ENCODE results near the gene CEACAM7.

GRCh38 chr19:41691268-41691970, 3.3 kb upstream of the CEACAM7 start:
- no peak for TF ChIP-seq POLR2AphosphoS5 (IDR thresholded peaks at IDR 0.05; ENCODE audit: low read length)
- TF ChIP-seq E2F8 (IDR thresholded peaks at IDR 0.05; ENCODE audit: low read depth, partially characterized antibody), result no peak
- no peak for TF ChIP-seq E2F4 (IDR thresholded peaks at IDR 0.05; ENCODE audit: low read depth, low read length)
- TF ChIP-seq NR2F1 (conservative IDR thresholded peaks at IDR 0.05), result no peak
- no peak for TF ChIP-seq RFX5 (IDR thresholded peaks at IDR 0.05; ENCODE audit: low read depth, low read length)
- no peak for TF ChIP-seq SP1 (IDR thresholded peaks at IDR 0.05; ENCODE audit: low read depth, low read length)
- no peak for TF ChIP-seq TAF1 (IDR thresholded peaks at IDR 0.05; ENCODE audit: borderline replicate concordance, low read depth, low read length)
- TF ChIP-seq PRDM15 (CRISPR knock-in tag; IDR thresholded peaks at IDR 0.05), result no peak
- TF ChIP-seq ZNF274 (IDR thresholded peaks at IDR 0.05; ENCODE audit: insufficient read depth, insufficient read length), result no peak
- TF ChIP-seq CTCF (IDR thresholded peaks at IDR 0.05 in 2 of 3, conservative IDR thresholded peaks at IDR 0.05 in 1 of 3; ENCODE audit: control insufficient read depth in 2 of 3, extremely low read depth in 1 of 3, insufficient read depth in 1 of 3, low read depth in 3 of 3, low read length in 3 of 3), result peak; percentile 59 to 75 (median 72)
- TF ChIP-seq EP300 (IDR thresholded peaks at IDR 0.05; ENCODE audit: borderline replicate concordance in 1 of 2, control insufficient read depth in 1 of 2, low read depth in 2 of 2, low read length in 2 of 2), result no peak
- TF ChIP-seq GATAD2B (conservative IDR thresholded peaks at IDR 0.05; ENCODE audit: low read depth), result no peak
- TF ChIP-seq POLR2A (IDR thresholded peaks at IDR 0.05; ENCODE audit: low read depth, low read length), result no peak
- no peak for TF ChIP-seq MEF2A (IDR thresholded peaks at IDR 0.05; ENCODE audit: insufficient read depth, low read depth, low read length)
